CD14-positive monocyte (primary cell): ENCODE results near the gene RELN. TPM values are rescaled to one million over a fixed set of nuclear protein-coding genes. Genes with fewer than 3 reads are reported as not detected.

ENCODE experiments used
- DNase-seq, 3 donors: peaks; one replicate each; pipeline ENCODE4 v3.0.0-alpha.2; 2011 to 2022
- H2AFZ ChIP-seq: 2 replicates; pipeline ENCODE4 v1.6.0; 2012; ENCODE audit warnings: mild to moderate bottlenecking, low read depth, low read length, inconsistent platforms; ENCODE audit not compliant: insufficient read depth, poor library complexity, severe bottlenecking
- H3K27ac ChIP-seq, 2 donors: 1 replicate in 1 of 2; 2 replicates in 1 of 2; pipeline ENCODE4 v1.5.1; 2012 to 2013; ENCODE audit warnings: low read length in 2 of 2, control low read depth in 1 of 2, inconsistent platforms in 1 of 2, low read depth in 1 of 2, mild to moderate bottlenecking in 1 of 2
- H3K27me3 ChIP-seq, 2 donors: one replicate each; pipeline versions ENCODE4 v1.6.0 to v1.6.1; 2011 to 2013; ENCODE audit warnings: low read length in 2 of 2; ENCODE audit not compliant: control insufficient read depth in 2 of 2, insufficient read depth in 2 of 2
- H3K36me3 ChIP-seq, 2 donors: replicated peaks in 1 of 2; 1 replicate in 1 of 2; 2 replicates in 1 of 2; pipeline versions ENCODE4 v1.5.1 to v1.6.1; 2012 to 2013; ENCODE audit warnings: low read length in 2 of 2, control low read depth in 1 of 2, inconsistent platforms in 1 of 2, mild to moderate bottlenecking in 1 of 2; ENCODE audit not compliant: insufficient read depth in 2 of 2, control insufficient read depth in 1 of 2
- H3K4me1 ChIP-seq, 2 donors: 1 replicate in 1 of 2; 2 replicates in 1 of 2; pipeline versions ENCODE4 v1.5.1 to v1.6.1; 2012 to 2013; ENCODE audit warnings: low read length in 2 of 2, control low read depth in 1 of 2, inconsistent platforms in 1 of 2, mild to moderate bottlenecking in 1 of 2, moderate library complexity in 1 of 2; ENCODE audit not compliant: insufficient read depth in 2 of 2, control insufficient read depth in 1 of 2
- H3K4me2 ChIP-seq: replicated peaks from 2 replicates; pipeline ENCODE3; 2012; ENCODE audit warnings: low read length, moderate library complexity, mild to moderate bottlenecking; ENCODE audit not compliant: poor library complexity, severe bottlenecking; ENCODE audit errors: extremely low read depth
- H3K4me3 ChIP-seq, 3 experiments: fragments of 200-600 bp in 1 of 3; sonication (generic) in 1 of 3; replicated peaks in 1 of 3; 1 replicate in 2 of 3; 2 replicates in 1 of 3; pipeline ENCODE4 v1.5.1; 2011 to 2013; ENCODE audit warnings: low read length in 3 of 3, mild to moderate bottlenecking in 3 of 3, control low read depth in 2 of 3, low read depth in 2 of 3, inconsistent platforms in 1 of 3, moderate library complexity in 1 of 3
- H3K79me2 ChIP-seq: 2 replicates; pipeline ENCODE4 v1.6.0; 2012; ENCODE audit warnings: mild to moderate bottlenecking, control low read depth, inconsistent platforms, low read length, moderate library complexity; ENCODE audit not compliant: insufficient read depth
- H3K9ac ChIP-seq: 2 replicates; pipeline ENCODE4 v1.6.0; 2017; ENCODE audit warnings: low read length, mild to moderate bottlenecking; ENCODE audit not compliant: insufficient read depth, poor library complexity, severe bottlenecking
- H3K9me3 ChIP-seq, 2 donors: replicated peaks in 1 of 2; 1 replicate in 1 of 2; 2 replicates in 1 of 2; pipeline versions ENCODE4 v1.5.1 to v1.6.1; 2012 to 2013; ENCODE audit warnings: low read length in 2 of 2, control low read depth in 1 of 2; ENCODE audit not compliant: control insufficient read depth in 1 of 2, insufficient read depth in 1 of 2
- H4K20me1 ChIP-seq: 2 replicates; pipeline ENCODE4 v1.6.0; 2012; ENCODE audit warnings: mild to moderate bottlenecking, low read length, control low read depth, moderate library complexity; ENCODE audit not compliant: insufficient read depth
- H3K27ac Mint-ChIP-seq, 7 donors: one replicate each; pipeline ENCODE4 v1.8.0; 2020; ENCODE audit warnings: mild to moderate bottlenecking in 7 of 7, mixed read lengths in 7 of 7, moderate library complexity in 6 of 7, inconsistent platforms in 2 of 7
- H3K27me3 Mint-ChIP-seq, 3 donors: one replicate each; pipeline ENCODE4 v1.8.0; 2021 to 2022; ENCODE audit warnings: low read depth in 3 of 3, mild to moderate bottlenecking in 3 of 3, mixed read lengths in 3 of 3, moderate library complexity in 3 of 3, inconsistent platforms in 1 of 3
- H3K36me3 Mint-ChIP-seq, 2 donors: one replicate each; pipeline ENCODE4 v1.8.0; 2020; ENCODE audit warnings: mixed read lengths in 2 of 2, inconsistent platforms in 1 of 2, mild to moderate bottlenecking in 1 of 2
- H3K4me1 Mint-ChIP-seq: one replicate; pipeline ENCODE4 v1.8.0; 2020; ENCODE audit warnings: mild to moderate bottlenecking, mixed read lengths
- H3K4me3 Mint-ChIP-seq, 2 donors: one replicate each; pipeline ENCODE4 v1.8.0; 2020; ENCODE audit warnings: mild to moderate bottlenecking in 2 of 2, mixed read lengths in 2 of 2, moderate library complexity in 1 of 2
- H3K9me3 Mint-ChIP-seq, 7 donors: one replicate each; pipeline ENCODE4 v1.8.0; 2020 to 2022; ENCODE audit warnings: mixed read lengths in 7 of 7, mild to moderate bottlenecking in 6 of 7, moderate library complexity in 6 of 7, inconsistent platforms in 2 of 7
- CTCF ChIP-seq: fragments of 200-600 bp; IDR thresholded peaks from one replicate; pipeline ENCODE4 v1.8.0; 2022; ENCODE audit warnings: antibody characterized with exemption, mild to moderate bottlenecking
- WGBS: methylation state at CpG from one replicate; pipeline ENCODE4 v1.1.5; 2013; ENCODE audit warnings: missing lambda C conversion rate; ENCODE audit not compliant: insufficient coverage; 5-methylcytosine and 5-hydroxymethylcytosine counted together
- intact Hi-C, 2 donors: fragments of 100-400 bp; cut with micrococcal nuclease; formaldehyde crosslinking; loops; one replicate each; pipeline versions ENCODE4 v1.15.0 to v1.15.1; 2023
- polyA plus RNA-seq, 3 donors: library from polyadenylated mRNA; depleted of rRNA in 1 of 3; unstranded in 2 of 3; stranded (reverse) in 1 of 3; fragments of 300-500 nt in 2 of 3; fragments of >200 nt in 1 of 3; fragmentation: Illumina TruSeq in 2 of 3; gene quantifications; 1 replicate in 2 of 3; 2 replicates in 1 of 3; pipeline ENCODE4 v1.2.3, GENCODE V29; 2012 to 2021

RELN gene
- polyA plus RNA-seq, 3 donors: not detected

- H4K20me1 ChIP-seq: no peaks in the 10 kb centered on the region
- no peak overlapping the region for H3K27ac Mint-ChIP-seq
- no peak overlapping the region for H3K9ac ChIP-seq
- H3K9me3 ChIP-seq: no peaks in the 10 kb centered on the region
- H3K9me3 Mint-ChIP-seq: peaks cover 0 to 8% (median 0%) of the 10 kb centered on the region in 7 donors
- H3K4me3 ChIP-seq: no peak overlapping the region
- 100% methylated on average over 1 of the region's 3 CpGs for WGBS
- no peak overlapping the region for H3K4me2 ChIP-seq
- H3K79me2 ChIP-seq: no peaks in the 10 kb centered on the region
- H3K27ac ChIP-seq: no peak overlapping the region
- no peak for DNase-seq
- no peak for TF ChIP-seq CTCF
- H3K4me1 ChIP-seq: no peaks in the 10 kb centered on the region
- no peaks in the 10 kb centered on the region for H3K4me1 Mint-ChIP-seq
- H3K4me3 Mint-ChIP-seq: no peak overlapping the region
- H3K27me3 Mint-ChIP-seq: peaks cover 0 to 2% (median 0%) of the 10 kb centered on the region in 3 donors
- H3K36me3 Mint-ChIP-seq: no peaks in the 10 kb centered on the region
- no peaks in the 10 kb centered on the region for H3K36me3 ChIP-seq
- no peak overlapping the region for H2AFZ ChIP-seq
- no peaks in the 10 kb centered on the region for H3K27me3 ChIP-seq
- intact Hi-C loops: no loop called here
Observed at GRCh38 chr7:103877565-103877964, 111.9 kb downstream of the RELN start.

DNA sequence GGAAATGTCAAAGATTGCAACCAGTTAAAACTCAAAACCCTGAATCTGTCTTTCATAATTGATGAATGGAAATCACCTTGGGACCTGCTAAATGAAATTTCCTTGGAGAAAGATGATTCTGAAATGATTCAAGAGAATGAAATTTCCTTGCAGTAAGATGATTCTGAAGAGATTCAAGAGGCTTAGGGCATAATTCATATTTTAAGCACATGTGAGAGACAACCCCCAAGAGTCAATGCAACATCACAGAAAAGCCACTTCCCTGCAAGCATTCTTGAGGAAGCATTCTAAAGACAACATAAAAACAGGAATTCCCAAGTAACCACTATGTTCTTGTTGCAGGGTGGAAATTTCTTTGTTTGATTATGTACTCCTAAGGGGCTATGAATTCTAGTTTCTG, 113.7 kb downstream of the RELN start:
- Histone ChIP-seq H3K27ac (no peak overlapping the region), H4K20me1 (no peaks in the 10 kb centered on the region), H3K79me2 (no peaks in the 10 kb centered on the region), H3K4me1 (no peaks in the 10 kb centered on the region), H3K9me3 (no peaks in the 10 kb centered on the region), H3K4me2 (no peak overlapping the region), H3K9ac (no peak overlapping the region), H3K36me3 (no peaks in the 10 kb centered on the region), H3K4me3 (no peak overlapping the region), H3K27me3 (no peaks in the 10 kb centered on the region), H2AFZ (no peak overlapping the region)
- Mint-ChIP-seq H3K36me3 (no peaks in the 10 kb centered on the region), H3K27ac (no peak overlapping the region), H3K27me3 (peaks cover 0 to 2% (median 0%) of the 10 kb centered on the region in 3 donors), H3K9me3 (peaks cover 0 to 7% (median 3%) of the 10 kb centered on the region in 7 donors), H3K4me3 (no peak overlapping the region), H3K4me1 (no peaks in the 10 kb centered on the region)
- intact Hi-C loops: no loop called here
- no peak for TF ChIP-seq CTCF
- no peak for DNase-seq
